Renal cortex interstitium (tissue), 11 donors: ENCODE data around the gene PDE9A. TPM values are rescaled to one million over a fixed set of nuclear protein-coding genes. Genes with fewer than 3 reads are reported as not detected.

ENCODE experiments used
- DNase-seq, 11 donors: peaks; one replicate each; pipeline ENCODE4 v3.0.0-alpha.2; 2013; ENCODE audit warnings: low read depth in 9 of 11, low spot score in 4 of 11; ENCODE audit errors: extremely low read depth in 1 of 11
- polyA plus RNA-seq, 3 donors: library from polyadenylated mRNA; unstranded; fragments of 120-200 nt; gene quantifications; one replicate each; pipeline ENCODE4 v1.2.1, GENCODE V29; 2013; ENCODE audit not compliant: insufficient read length in 3 of 3

PDE9A gene
- polyA plus RNA-seq, 3 donors = 37.5 to 54.3 (median 43.1) TPM

DNA sequence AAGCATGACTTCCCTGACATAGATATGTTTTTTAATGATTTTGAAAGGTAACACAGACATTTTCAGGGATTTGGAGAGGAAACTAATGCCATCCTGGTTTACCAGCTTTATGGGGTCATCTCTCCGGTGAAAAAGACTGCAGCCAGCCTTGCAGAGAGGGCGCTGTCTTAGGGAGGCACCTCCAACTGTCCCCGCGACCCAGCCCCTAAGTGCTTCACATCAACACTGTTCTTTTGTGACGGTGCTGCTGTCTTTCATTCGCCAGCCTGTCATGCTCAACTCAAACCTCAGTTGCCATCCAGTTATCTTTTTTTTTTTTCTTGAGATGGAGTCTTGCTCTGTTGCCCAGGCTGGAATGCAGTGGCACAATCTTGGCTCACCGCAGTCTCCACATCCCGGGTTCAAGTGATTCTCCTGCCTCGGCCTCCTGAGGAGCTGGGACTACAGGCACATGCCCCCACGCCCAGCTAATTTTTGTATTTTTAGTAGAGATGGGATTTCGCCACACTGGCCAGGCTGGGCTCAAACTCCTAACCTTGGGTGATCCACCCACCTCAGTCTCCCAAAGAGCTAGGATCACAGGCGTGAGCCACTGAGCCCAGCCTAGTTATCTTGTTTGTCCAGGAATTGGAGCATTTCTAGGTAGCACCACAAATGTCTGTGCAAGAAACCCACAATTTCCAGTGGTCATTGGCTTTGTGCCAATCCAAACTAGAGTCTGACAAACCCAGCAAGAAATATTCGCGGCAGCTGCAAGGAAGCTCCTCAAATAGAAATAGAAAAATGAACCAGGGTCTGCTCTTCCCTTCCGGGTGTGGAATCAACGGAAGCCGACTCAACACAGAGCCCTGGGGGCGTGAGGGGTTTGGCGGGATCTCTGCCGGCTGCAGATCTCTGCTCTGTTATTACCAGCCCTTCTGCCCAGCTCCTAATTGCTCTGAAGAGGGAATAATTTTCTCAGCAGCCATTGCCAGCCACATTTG lies 24.2 kb downstream of the PDE9A start:
- peak in 2 of 11 donors; percentile 44 to 76 for DNase-seq

DNA sequence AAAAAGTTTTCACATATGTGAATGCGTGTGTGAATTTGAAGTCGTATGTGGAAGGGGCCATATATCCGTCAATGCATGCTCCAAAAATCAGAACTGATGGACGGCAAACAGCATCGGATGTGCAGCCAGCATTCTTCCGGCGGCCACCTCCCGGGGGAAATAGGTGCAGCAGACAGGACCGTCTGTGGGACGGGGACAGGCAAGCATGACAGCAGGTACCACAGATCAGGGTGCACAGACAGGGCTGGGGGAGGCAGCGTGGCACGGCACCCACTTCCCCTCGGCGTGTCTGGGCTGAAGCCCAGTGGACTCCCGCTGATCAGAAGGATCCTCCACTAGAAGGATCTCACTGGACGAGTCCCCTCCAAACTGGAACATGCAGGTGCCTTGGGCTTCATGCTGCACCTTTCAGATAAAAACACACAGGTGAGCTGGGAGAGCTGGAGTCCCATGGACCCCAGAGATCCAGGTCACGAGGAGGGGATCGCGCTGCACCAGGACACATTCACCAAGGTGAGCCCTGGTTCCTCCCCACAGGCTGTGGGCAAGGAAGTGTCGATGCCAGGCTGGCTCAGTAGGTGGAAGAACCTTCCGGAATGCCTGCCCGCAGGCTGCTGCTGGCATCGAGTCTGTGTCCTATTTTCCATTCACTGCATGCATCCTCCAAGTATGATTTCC lies 25.3 kb downstream of the PDE9A start:
- DNase-seq = no peak

DNA sequence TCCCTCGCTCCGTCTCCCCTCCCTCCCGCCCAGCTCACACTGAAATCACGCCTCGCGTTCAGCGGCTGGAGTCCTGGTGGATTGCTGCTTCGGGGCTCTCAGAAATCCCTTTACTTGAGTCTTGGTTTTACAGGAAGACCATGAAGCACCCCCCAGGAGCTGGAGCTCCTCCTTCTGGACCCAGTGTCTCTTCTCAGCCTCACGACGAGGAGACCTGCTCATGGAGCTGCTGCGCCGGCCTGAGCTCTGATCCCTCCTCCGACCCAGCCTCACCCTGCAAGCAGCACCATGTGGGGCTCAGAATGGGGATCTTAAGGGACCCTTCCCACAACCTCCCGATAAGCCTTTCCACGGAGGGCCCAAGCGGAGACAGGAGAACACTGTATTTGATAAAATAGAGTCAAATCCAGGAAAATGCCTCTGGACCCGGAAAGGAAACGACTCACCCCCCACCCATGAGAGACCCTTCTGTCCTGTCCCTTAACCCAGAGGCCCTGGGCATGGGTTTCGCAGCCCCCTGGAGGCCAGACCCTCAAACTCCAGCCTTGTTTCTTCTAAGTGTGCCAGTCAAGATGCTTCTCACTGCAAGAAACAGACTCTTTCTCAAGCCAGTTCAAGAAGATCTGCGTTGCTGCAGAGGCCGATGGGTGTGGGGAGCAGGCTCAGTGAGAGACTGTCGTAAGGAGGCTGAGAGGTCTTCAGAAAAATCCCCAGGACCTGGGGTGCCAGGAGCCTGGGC lies 26.1 kb downstream of the PDE9A start:
- no peak for DNase-seq

DNA sequence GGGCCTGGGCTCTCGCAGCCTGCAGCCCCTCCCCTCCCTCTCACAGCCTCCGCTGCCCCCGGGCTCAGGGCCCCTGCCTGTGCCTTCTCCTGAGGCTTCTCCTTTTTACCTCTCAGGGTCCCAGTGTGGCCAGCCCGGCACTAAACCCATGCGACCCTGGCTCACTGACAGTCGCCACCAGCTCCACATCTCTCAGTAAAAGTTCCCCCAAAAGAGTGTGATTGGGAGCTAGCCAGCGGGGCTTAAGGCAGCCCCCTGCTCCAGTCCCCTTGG lies 26.6 kb downstream of the PDE9A start:
- DNase-seq = no peak

DNA sequence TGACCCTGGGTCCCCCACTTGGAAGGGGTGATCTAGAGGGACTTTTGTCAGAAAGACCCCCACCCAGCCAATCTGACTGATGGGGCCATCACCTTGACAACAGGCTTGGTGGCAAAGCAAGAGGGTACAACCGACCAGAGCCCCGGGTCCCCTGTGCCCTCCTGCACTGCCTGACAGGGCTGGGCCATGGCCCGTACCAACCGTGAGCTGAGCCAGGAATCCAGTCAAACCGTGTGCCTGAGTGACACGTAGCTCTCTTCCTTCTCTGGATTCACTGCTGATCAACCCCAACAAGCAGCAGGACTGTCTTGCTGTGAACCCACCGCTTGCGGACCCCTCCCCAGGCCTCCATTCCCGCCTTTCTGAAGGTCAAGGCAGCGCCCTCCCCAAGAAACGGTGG lies 27.0 kb downstream of the PDE9A start:
- DNase-seq = no peak

DNA sequence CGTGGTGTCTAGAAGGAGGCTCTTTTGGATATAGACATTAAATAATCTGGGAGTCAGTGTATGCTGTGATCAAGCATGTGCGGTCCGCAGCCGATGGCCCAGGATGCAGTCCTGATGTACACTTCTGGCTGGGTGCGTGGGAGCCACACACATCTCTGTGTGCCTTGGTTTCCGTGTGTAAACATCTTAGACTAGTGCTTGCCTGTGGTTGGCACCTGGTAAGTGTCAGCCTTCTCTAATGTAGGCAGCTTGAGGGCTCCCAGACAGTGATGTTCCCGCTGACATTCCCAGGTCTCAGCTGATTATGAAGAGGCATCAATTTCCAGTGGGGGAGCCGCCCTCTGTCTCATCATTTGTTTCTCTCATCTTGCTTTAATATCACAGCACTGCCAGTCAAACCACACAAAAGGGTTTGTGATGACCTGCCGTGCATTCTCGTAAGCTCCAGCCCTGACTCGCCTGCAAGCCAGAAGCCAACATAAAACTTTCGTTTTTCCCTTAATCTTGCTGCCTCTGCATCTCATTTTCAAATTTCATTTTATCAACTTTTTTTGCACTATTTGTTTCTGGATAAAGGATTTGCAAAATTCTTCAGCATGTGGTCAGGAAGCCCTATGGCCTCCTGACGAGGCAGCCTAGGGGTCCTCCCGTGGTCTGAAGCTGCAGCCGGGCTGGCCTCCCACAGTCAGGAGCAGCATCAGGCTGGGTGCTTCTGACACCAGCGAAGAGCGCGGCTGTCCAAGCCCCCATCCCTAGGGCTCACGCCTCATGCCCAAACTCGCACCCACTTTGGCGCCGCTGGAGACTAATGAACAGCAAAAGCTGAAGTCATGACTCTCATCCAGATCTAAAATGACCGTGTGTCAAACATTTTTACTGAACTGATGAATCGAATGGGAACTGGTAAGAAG lies 28.1 kb downstream of the PDE9A start:
- DNase-seq = no peak

DNA sequence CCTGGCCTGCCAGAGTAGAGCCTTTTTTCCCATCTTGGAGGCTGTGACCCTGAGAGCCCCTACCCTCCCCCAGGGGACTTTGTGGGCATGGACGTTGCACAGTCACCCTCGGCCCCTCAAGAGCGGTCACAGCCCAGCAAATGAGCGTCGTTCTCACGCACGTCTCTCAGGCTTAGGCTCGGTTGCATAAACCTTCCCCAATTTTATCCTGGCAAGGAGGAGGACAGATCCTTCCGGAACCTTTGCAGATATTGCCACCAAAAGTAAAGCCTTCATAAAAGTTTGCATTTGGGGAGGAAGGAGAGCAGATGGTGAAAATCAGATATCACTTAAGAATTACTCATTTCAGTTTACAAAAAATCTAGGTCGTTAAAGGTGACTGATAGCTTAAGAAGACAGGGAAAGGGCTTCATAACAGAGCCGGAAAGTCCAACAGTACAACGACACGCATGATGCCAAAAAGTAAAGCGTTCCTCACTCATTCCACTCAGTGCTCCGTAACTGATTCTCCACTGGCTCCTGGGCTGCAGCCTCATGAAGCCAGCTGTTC lies 29.3 kb downstream of the PDE9A start:
- no peak for DNase-seq

DNA sequence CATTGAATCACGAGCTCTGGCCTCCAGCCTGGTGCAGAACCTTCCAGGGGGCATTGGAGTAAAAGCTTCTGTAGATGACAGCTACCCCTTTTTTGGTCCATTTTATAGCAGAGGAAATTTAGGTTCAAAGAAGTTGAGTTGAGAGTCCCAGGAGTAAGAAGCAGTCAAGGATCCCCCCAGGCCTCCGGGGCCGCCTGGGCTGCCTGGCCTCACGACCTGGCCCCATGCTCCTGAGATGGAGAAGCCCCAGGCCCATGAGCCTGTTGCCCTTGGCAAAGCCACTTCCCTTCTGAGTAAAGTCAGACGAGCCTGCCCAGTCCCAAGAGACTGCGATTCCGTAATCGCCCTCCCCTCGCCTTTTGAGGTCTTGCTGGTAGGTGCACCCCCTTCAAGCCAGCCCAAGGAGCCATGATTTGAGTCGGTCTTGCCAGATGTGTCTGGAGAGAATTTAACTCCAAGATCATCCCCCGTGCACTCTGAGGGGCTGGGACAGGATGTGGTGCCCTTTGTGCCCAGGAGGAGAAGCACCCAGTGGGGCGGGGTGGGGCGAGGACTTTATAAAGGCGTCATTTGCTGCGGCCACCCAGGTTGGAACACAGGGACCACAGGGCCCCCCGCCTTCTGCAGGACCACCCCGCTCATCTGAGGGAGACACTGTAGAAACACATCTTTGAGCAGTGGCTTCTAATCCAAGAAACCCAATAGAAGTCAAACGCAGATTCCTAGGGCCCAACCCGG lies 30.1 kb downstream of the PDE9A start:
- no peak for DNase-seq

DNA sequence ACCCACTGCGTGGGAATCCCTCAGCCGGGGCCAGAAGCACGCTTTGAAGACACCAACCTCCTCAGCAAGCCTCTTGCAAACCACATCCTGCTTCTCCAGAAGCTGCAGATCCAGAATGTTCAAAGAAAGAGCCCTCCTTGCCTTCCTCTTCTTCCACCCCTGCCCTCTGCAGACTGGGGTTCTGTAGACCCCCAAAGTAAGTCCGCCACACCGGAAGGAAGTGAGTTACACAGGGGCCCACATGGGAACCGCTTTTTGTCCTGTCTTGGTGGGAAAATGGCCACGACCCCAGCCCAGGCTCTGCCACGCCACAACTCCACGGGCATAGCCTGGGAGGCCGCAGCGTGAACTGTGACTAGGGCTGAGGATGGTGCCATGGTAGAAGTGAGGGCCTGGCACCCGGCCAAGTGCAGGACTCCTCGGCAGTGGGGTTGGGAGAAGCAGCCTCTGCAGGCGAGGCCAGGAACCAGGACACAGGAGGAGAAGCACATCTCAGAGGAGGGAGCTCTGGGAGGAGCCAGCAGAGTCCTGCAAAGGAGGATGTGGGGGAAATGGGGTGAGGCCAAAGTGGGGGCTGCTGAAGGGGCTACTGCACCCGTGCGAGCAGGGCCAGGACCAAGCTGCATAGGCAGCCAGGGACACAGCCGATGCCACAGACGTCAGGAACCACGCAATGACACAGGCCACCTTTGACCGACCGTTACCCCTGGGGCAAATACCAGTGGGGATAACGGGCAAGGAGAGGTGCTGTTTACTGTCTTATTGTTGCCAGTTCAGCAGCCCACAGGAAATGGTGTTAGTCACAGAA lies 30.9 kb downstream of the PDE9A start:
- no peak for DNase-seq

DNA sequence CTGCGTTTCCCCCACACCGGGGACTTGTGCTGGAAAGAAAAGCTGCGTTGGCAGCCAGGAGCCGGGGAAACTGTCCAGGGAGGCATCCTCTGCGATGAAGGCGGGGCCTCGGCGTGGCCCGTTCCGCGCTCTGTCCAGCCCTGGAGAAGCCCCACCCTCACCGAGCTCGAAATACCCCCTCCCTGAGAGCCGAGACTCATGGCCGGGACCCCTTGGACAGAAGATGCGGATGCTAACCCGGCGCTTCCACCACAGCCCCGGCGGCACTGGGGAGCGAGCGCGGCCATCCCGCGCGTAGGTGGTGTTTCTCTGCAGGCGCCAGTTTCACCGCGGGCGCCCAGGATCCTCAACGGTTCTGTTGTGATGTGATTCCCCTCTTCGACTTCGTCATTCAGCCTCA lies 31.6 kb downstream of the PDE9A start:
- DNase-seq = no peak

DNA sequence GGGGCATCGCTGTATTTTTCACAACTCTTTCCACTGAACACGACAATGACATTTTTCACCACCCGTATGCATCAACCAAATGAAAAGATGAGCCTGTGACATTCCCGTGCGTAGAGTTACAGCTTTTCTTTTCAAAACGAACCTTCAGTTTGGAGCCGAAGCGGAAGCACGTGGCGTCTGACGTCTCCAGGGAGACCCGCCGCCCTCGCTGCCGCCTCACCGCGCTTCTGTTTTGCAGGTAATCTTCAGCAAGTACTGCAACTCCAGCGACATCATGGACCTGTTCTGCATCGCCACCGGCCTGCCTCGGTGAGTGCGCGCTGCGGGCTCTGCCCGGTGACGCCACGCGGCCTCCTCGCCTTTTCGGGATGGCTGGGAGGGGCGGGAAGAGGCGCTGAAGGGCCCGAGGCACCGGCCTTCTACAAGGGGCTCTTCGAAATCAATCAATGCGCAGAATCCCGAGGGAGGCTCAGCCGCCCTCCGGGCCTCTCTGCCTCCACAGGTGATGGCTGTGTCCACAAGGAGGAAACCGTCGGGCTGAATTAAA lies 32.6 kb downstream of the PDE9A start:
- no peak for DNase-seq

DNA sequence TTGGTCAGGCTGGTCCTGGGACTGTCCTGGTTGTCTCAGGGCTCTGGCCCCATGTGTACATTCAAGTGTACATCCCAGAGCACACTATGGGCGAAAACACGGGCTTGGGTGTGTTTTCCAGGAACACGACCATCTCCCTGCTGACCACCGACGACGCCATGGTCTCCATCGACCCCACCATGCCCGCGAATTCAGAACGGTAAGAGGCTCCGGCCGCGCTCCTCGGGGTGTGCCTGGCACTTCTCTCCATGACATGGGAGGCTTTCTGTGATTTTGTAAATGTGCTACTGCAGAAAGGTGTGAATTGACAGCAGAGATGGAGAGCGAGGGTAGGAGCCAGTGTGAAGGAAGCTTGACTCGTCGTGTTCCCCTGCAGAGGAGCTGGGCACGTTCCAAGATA lies 34.4 kb downstream of the PDE9A start:
- DNase-seq = no peak

DNA sequence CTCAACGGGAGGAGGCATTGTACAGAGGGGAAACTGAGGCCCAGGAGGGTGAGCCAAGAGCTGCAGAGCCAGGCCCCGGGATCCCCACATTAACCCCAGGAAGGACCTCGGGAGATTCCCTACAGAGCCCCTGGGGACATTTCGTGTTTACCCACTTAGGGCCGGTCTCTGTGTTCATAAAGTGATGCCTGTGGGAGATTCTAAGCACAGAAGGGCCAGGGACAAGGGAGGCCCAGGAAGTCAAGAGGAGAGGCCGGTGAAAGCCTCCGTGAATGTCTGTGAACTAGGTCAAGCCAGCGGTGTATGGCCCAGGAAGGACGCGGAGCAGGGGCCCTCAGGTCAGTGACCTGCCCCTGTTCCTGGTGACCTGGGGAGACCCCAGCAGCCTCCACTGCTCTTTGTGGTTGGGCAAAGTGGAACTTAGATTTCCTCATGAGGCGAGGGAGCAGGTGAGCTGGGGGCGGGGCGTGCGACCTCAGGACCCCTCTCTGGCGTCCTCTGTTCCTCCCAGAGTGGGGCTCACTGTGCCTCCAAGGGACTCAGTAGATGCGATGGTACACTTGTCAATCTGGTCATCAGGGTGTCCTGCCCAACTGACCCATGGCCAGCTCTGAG lies 34.9 kb downstream of the PDE9A start:
- DNase-seq = no peak

DNA sequence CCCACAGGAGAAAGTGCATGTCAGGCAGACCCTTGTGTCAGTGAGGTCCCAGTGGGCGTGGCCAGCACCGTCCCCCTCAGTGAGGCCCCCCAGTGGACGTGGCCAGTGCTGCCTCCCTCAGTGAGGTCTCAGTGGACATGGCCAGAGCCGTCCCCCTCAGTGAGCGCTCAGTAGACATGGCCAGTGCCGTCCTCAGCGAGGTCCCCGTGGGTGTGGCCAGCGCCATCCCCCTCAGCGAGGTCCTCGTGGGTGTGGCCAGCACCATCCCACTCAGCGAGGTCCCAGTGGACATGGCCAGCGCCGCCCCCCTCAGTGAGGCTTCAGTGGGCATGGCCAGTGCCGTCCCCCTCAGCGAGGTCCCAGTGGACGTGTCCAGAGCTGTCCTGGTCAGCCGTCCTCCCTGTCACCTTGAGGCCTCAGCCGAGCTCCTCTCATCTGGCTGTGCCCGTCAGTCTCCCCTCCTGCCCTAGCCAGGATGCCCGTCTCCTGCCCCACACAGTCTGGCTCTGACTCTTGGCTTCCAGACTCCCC lies 35.5 kb downstream of the PDE9A start:
- no peak for DNase-seq

DNA sequence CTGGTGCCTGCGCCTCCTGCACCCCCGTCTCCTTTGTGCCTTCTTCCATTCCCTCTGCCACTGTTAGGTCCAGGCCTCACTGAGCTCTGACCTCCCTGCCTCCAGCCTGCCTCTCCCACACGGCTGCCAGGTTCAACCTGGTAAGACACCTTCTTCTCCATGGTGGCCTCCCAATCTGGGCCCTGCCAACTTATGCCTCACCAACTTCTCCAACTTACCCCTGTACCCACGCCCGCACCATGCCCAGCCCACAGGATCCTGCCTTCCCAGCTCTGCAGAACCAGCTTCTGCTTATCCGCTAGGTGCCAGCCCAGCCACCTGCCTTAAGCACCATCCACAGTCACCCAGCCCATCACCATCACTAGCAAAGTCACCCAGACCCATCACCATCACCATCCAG lies 37.2 kb downstream of the PDE9A start:
- no peak for DNase-seq

DNA sequence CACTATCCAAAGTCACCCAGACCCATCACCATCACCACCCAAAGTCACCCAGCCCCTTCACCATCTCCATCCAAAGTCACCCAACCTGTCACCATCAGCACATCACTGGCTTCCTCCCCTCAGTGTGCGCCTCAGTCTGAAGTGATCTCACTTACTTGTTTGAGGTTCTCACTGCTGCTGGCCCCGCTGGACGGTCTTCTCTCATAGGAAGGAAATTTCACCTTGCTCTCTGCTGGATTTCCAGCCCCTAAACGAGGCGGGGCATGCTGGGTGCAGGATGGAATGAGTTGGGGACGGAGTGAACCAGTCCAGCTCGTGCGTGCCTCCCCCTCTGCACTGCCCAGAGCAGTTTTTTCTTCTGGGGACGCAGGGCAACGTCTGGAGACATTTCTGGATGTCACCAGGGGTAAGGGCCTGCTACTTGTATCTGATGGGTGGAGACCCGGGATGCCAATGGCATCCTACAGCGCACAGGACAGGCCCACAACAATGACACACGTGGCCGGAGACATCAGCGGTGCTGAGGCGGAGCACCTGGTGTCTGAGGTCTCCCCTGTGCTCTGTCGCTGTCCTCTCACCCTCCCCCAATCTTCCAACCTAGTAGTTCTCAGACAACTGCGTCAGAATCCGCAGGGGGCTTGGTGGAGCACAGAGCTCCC lies 38.6 kb downstream of the PDE9A start:
- DNase-seq = no peak
